Middle frontal gyrus (tissue), 1 donor: ENCODE results near the gene LILRA1.
"Not testable (repeated sequence)": the region's sequence is repeated elsewhere in the genome, so short reads cannot be mapped to it uniquely, and the experiment has no call there.

ENCODE experiments used
- DNase-seq: peaks from one replicate; pipeline ENCODE4 v3.0.0-alpha.2; 2015; ENCODE audit warnings: low spot score; ENCODE audit errors: extremely low spot score

The LILRA1 gene

DNA sequence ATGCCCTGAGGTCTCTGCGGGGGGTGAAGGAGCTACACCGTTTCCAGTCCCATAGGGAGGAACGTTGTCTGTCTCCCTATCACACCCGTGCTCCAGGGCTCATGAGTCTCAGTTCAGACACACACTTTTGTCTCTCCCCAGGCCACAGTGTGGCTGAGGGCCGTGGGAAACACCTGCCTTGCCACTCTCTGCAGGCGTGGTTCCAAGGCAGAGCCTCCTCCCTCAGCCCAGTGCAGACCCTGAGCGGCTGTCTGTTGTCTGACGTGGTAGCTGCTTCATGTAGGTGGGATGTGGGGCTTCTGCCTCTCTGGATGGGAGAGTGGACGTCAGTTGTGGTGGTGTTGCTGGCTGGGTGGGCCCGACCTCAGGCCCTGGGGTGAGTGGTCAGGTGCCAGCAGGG, 30.8 kb downstream of the LILRA1 start:
- not testable (repeated sequence) for DNase-seq

DNA sequence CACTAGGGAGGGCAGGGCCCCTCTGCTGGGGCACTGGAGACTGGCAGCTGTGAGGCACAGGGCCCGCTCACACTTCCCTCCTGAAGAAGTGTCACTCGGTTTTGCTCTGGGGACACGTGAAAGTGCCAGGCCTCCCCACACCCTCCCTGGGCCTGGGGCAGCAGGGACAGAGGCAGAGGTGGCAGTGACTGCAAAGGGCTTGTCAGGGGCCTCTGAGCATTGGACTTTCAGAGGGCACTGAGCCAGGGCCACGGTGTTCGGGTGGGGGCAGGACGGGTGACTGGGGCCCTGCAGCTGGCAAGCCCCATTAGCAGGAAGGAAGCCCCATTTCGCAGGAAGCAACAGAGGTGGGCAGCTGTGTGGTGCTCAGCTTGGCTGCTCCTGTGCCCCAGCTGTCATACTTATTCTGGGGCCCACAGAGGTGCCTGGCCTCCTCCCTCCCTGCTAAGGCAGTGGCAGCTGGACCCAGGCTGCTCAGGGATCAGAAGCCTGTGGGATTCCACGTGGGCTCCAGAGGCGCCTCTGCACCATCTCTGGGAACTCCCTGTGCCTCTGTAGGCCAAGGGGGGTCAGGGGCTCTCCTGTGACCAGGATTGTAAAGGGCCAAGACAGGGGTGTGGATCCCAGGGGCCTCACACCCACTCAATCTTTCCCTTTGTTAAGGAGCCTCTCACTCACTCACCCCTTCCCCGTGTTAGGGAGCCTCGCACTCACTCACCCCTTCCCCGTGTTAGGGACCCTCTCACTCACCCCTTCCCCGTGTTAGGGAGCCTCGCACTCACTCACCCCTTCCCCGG, 31.7 kb downstream of the LILRA1 start:
- not testable (repeated sequence) for DNase-seq

DNA sequence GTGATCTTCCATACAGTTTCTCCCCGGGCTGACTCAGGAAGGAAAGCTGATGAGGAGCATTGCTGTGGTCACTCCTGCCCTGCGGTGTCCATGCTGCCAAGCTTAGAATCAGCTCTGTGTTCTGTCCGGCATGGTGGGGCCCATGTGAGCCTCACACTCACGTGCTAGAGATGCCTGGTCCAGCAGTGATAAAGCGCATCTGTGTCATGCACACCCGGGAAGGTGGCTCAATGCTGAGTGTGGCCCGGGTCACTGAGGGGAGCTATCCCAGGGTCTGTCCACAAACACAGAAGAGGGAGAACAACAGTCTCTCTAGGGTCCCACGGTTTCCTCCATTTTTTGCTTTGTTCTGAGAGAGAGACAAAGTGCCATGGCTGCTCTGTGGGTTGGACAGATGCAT, 33.3 kb downstream of the LILRA1 start:
- DNase-seq = no peak

DNA sequence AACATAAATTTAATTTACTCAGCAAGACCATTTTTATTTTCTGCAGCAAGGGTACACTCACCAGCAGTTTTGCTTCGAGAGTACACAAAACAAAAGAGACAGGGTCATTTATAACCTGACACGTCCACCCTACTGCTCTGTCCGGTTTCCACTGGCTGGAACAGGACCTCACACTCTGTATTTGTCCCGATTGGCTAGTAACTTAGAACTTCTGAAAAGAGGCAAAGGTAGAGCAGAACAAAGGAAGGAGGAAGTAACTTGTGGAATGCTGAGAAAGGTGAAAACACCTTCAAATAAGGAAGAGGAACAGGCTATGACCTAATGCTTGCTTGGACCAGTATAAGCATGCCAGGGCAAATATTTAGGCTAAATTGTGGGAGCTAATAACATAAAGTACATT, 34.5 kb downstream of the LILRA1 start:
- not testable (repeated sequence) for DNase-seq

DNA sequence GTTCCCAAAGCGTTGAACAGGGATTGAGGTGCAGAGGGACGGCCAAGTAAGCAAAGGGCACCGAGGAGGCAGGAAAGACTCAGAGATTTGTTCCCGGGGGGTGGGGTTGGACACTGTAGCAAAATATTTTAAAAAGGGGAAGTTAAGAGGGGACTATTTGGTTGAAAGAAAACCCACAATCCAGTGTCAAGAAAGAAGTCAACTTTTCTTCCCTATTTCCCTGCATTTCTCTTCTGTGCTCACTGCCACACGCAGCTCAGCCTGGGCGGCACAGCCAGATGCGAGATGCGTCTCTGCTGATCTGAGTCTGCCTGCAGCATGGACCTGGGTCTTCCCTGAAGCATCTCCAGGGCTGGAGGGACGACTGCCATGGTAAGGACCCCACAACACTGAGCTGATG, 36.8 kb downstream of the LILRA1 start, which contains the start of gene LILRB1:
Gene LILRB1 (plus strand): TSS at position 223 of the 400 bp plus-strand sequence. CDS start 590 bp downstream, outside the sequence.
- not testable (repeated sequence) for DNase-seq

DNA sequence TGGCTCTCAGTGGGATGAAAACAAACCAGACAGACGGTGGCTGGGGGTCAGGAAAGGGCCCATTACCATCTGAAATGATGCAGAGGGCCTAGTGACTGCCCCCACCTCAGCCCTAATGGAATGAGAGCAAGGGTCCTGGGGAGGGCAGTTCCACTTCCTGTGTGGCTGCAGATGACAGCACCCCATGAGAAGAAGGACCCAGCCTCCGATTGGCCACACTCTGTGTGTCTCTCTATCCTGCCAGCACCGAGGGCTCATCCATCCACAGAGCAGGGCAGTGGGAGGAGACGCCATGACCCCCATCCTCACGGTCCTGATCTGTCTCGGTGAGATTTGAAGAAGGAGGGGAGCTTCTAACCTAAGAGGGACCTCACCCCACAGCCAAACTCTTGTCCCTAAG, 37.4 kb downstream of the LILRA1 start:
- DNase-seq = no peak

DNA sequence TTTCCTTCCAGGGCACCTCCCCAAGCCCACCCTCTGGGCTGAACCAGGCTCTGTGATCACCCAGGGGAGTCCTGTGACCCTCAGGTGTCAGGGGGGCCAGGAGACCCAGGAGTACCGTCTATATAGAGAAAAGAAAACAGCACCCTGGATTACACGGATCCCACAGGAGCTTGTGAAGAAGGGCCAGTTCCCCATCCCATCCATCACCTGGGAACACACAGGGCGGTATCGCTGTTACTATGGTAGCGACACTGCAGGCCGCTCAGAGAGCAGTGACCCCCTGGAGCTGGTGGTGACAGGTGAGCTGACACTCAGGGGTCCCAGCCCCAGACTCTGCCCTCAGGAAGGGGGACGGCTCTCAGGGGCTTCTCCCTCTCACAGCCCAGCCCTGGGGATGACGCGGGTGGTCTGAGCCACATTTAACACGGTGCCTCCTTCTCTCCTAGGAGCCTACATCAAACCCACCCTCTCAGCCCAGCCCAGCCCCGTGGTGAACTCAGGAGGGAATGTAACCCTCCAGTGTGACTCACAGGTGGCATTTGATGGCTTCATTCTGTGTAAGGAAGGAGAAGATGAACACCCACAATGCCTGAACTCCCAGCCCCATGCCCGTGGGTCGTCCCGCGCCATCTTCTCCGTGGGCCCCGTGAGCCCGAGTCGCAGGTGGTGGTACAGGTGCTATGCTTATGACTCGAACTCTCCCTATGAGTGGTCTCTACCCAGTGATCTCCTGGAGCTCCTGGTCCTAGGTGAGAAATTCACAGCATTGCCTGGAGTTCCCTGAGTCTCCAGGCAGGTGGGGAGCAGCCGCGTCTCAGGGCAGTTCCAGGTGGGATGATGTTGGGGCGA, 38.3 kb downstream of the LILRA1 start:
- DNase-seq = not testable (repeated sequence)

DNA sequence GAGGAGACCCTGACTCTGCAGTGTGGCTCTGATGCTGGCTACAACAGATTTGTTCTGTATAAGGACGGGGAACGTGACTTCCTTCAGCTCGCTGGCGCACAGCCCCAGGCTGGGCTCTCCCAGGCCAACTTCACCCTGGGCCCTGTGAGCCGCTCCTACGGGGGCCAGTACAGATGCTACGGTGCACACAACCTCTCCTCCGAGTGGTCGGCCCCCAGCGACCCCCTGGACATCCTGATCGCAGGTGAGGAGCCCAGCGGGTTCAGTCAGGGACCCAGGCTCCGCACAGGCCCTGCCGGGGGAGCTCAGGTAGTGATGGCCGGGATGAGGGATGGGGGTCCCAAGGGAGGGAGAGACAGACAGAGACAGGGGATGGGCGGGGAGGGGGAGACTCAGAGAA, 39.1 kb downstream of the LILRA1 start:
- DNase-seq = not testable (repeated sequence)

DNA sequence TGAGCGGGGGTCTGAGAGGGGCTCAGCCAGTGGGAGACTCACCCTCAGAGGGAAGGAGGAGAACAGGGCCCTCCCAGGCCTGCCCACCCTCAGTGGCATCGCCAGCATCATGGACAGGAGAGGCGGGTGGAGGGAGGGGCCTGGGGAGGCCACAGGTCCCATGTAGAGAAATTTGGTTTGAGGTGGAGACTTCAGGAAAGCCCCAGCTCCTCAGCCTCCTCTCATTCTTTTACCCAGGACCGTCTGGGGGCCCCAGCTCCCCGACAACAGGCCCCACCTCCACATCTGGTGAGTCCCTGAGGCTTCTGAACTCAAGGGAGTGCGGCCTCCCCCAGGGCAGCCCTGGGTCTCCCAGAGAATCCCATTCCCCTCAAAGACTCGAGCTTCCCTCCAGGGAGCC, 40.0 kb downstream of the LILRA1 start:
- no peak for DNase-seq

DNA sequence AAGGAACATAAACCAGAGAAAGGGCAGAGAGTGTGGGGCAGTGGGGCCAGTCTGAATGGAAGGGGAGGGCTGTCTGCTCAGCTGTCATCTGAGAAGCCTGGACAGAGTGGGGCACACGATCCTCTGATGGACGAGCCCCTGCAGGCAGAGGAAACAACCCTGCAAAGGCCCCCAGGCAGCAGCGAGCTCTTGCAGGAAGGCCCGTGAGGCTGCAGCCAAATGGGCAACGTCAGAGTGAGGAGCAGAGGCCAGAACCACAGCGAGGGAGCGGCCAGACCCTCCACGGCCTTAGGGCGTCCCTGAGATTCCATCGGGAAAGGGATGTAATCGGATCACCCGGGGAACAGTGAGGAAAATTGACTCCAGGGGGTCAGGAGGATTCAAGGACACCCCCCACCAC, 42.6 kb downstream of the LILRA1 start:
- not testable (repeated sequence) for DNase-seq

DNA sequence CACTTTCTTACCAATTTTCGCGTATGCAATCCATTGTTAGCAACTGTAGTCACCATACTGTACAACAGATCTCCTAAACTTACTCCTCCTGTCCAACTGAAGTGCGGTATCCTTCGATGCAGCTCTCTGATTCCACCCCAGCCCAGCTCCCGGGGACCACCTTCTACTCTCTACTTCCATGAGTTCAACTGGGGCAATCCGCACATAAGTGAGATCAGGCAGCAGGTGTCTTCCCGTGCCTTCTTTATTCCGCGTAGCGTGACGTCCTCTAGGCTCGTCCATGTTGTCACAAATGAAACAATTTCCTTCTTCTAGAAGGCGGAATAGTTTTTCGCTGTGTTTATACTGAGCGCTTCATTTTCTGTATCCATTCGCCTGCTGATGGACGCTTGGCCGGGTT, 45.3 kb downstream of the LILRA1 start:
- no peak for DNase-seq

DNA sequence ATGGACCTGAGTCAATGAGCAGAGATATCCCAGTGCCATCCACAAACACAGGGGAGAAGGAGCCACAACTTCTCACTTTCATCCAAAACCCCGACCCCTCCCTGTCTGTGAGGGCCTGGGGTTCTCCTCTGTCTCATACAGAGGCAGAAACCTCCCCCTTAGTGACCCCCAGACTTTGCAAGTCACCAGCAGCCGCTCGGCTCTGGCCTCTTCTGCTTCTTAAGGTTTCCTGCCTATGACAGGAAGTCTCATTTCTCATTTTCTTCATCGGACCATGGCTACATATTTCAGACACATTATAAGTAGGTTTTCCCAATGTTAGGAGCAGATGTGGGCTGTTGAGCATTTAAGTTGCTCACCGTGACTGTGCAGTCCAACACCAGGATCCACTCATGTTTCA, 49.5 kb downstream of the LILRA1 start:
- not testable (repeated sequence) for DNase-seq

DNA sequence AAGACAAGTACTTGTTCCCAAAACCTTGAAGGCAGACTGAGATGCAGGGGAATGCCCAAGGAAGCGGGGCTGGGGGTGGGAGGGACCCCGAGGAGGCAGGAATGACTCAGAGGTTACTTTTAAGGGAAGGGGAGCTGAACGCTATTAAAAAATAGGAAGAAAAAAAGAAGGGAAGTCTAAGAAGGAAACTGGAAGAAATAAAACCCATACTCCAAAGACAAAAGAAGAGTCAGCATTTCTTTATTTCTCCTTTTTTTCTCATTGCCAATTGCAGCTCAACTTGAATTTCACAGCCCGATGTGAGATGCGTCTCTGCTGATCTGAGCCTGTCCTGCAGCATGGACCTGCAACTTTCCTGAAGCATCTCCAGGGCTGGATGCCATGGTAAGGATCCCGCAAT, 50.2 kb downstream of the LILRA1 start:
- not testable (repeated sequence) for DNase-seq

DNA sequence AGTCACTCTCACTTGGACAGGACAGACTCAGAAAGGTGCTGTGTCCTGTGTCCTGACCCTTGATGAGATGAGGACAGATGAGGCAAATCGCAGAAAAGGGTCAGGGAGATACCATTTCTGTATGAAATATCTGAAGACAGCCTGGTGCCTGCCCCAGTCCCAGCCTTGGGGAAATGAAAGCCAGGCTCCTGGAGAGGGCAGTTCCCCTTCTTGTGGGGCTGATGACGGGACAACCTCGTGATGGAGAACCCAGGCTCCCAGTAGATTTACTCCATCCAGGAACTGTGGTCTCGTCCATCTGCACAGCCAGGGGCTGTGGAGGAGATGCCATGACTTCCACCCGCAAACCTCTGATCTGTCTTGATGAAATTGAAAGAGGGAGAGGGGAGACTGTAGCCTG, 50.6 kb downstream of the LILRA1 start:
- DNase-seq = no peak

DNA sequence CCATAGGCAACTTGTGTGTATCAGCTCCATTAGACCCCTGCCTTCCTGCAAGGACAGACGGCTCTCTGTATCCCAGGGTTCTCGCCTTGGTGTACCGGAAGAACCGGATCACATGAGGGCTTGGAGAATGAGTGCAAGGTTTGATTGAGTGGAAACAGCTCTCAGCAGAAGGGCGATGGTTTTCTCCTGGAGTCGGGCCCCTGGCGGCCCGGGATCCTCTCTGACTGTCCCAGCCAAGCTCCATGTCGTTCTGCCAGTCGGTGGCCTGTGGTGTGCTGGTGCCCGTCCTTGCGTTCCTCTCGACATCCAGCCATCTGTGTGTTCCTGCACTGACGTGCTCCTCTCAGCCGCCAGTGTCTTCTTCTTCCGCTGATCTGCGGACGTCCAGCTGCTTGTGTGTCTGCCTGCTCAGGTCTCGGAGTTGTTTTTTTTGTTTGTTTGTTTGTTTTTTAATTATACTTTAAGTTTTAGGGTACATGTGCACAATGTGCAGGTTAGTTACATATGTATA, 53.0 kb downstream of the LILRA1 start:
- DNase-seq = no peak

DNA sequence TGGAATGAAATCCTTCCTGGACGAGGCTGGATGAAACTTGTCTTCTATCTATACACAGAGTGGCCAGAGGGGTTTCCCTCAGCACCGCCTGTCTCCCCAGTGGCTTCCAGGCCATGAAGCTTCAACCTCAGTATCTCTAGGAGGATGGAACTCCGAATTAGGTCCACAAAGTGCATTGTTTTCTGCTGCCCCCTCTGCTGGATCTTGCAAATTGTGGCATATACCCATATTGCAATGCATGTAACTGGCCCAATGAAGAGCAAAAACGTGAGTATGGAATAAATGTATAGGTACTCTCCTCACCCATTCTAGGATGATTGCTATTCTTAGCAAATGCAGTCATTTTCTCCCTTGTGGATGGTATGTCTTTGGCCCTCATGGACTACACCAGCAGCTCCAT, 54.7 kb downstream of the LILRA1 start:
- DNase-seq = no peak

DNA sequence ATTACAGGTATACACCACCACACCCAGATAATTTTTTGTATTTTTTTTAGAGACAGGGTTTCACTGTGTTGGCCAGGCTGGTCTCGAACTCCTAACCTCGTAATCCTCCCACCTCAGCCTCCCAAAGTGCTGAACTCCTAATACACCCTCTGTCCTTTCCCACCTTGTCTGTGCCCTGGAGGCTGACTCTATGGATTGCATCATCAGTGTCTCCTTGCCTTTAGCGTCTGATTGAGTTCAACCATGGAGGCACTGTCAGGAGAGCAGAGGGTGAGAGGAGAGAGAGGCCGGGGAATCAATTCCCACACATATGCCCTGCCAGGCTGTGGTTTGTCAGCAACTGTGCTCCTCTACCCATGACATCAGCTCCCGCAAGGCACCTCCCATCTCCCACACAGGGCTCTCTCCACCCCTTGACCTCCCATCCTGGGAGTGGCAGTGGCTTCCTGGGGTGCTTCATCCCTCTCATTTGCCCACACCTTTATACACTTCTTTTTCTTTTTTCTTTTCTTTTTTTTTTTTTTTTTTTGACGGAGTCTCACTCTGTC, 56.8 kb downstream of the LILRA1 start:
- DNase-seq = no peak
